Bronchial epithelial cell (primary cell): ENCODE data around the gene NDUFB5. TPM values are rescaled to one million over a fixed set of nuclear protein-coding genes. Genes with fewer than 3 reads are reported as not detected.

Source experiments
- DNase-seq: peaks from one replicate; pipeline ENCODE4 v3.0.0-alpha.2; 2010; ENCODE audit warnings: low read depth
- FAIRE-seq: peaks from 2 replicates; lab custom pipeline; 2011; peaks lifted over from hg19 to GRCh38; lab: Jason Lieb, UNC
- H3K27me3 ChIP-seq: 2 replicates; pipeline ENCODE4 v1.5.1; 2011; ENCODE audit warnings: low read length; ENCODE audit not compliant: control insufficient read depth, insufficient read depth
- H3K36me3 ChIP-seq: 2 replicates; pipeline ENCODE4 v1.5.1; 2011; ENCODE audit warnings: low read length; ENCODE audit not compliant: control insufficient read depth, insufficient read depth
- H3K4me3 ChIP-seq: 2 replicates; pipeline ENCODE4 v1.5.1; 2011; ENCODE audit warnings: mild to moderate bottlenecking, low read depth, low read length, control low read depth
- CTCF ChIP-seq: IDR thresholded peaks from 2 replicates; pipeline ENCODE4 v1.5.1; 2011; ENCODE audit warnings: mild to moderate bottlenecking, moderate library complexity, low read length, control low read depth, inconsistent platforms; ENCODE audit not compliant: insufficient read depth, severe bottlenecking
- total RNA-seq: library from RNA; depleted of rRNA; stranded (reverse); fragments of >200 nt; gene quantifications from 2 replicates; pipeline ENCODE4 v1.2.1, GENCODE V29; 2014

Gene NDUFB5
- total RNA-seq, 1 donor from 2014 or later = 92.9 TPM

- no peak overlapping the region for H3K4me3 ChIP-seq
- H3K36me3 ChIP-seq = no peaks in the 10 kb centered on the region
- DNase-seq = no peak
- FAIRE-seq = no peak
- no peaks in the 10 kb centered on the region for H3K27me3 ChIP-seq
- no peak for TF ChIP-seq CTCF
Measured at GRCh38 chr3:179673523-179673922, 68.9 kb downstream of the NDUFB5 start.

GRCh38 chr3:179676081-179676480 lies 71.5 kb downstream of the NDUFB5 start:
- FAIRE-seq (no peak), DNase-seq (no peak)
- H3K4me3 ChIP-seq = no peak overlapping the region
- H3K36me3 ChIP-seq = no peaks in the 10 kb centered on the region
- no peaks in the 10 kb centered on the region for H3K27me3 ChIP-seq
- TF ChIP-seq CTCF = no peak

Other genes with a start within 250 kb of the NDUFB5 start
- gene GNB4, start 153.3 kb upstream of the NDUFB5 start, total RNA-seq = 10.9 and 15.8 TPM in 2 replicates
- gene ACTL6A, start 41.9 kb upstream of the NDUFB5 start, total RNA-seq = 64.6 and 90.8 TPM in 2 replicates
- 42.9 and 50.4 TPM in 2 replicates for gene MRPL47, start 156 bp upstream of the NDUFB5 start, total RNA-seq
- 0.77 and 0.79 TPM in 2 replicates for gene USP13, start 48.2 kb downstream of the NDUFB5 start, total RNA-seq